ENCODE results near the gene CELF2.

- TF ChIP-seq EZH2phosphoT487 (conservative IDR thresholded peaks at IDR 0.05; ENCODE audit: low read length) (no peak), CTCF (IDR thresholded peaks at IDR 0.05; ENCODE audit: insufficient read depth, low read length, poor library complexity, severe bottlenecking) (no peak)
These were observed 5.6 kb downstream of the CELF2 start for GRCh38 chr10:11023009-11023953.

Data from SU-DHL-6 (cell line).